DOHH2 (cell line): Measurements from ENCODE around the gene NCR1.

Experiments used
- EZH2phosphoT487 ChIP-seq: fragments of 200-600 bp; sonication (generic); IDR thresholded peaks from 2 replicates; pipeline ENCODE4 v1.6.1; 2017; ENCODE audit warnings: borderline replicate concordance, mild to moderate bottlenecking, antibody characterized with exemption, low read length, moderate library complexity, mixed read lengths
- TF ChIP-seq, protein P1 (sequence below): fragments of 200-600 bp; sonication (generic); IDR thresholded peaks from one replicate; pipeline ENCODE4 v1.5.1; 2014; ENCODE audit warnings: antibody characterized with exemption, mild to moderate bottlenecking, low read depth, low read length; ENCODE audit not compliant: poor library complexity, severe bottlenecking

DNA sequence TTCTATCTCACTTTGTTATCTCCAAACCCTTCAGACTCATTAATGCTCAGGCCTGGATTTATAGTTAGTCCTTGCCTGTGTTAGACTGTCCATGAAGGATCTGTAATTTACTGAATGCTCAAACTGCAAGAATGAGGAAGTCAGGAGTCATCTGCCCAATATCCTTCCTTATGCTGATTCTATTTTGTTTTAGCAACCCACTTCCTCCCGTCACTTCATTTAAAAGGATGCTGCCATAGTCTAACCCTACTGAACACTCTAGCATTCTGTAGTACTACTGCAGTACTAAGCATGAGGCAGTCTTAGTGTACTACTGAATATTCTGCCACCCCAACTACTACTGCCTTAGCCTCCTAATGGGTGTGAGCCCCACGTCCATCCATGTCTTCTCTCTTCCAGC, 30.4 kb upstream of the NCR1 start:
- TF ChIP-seq, protein P1, sequence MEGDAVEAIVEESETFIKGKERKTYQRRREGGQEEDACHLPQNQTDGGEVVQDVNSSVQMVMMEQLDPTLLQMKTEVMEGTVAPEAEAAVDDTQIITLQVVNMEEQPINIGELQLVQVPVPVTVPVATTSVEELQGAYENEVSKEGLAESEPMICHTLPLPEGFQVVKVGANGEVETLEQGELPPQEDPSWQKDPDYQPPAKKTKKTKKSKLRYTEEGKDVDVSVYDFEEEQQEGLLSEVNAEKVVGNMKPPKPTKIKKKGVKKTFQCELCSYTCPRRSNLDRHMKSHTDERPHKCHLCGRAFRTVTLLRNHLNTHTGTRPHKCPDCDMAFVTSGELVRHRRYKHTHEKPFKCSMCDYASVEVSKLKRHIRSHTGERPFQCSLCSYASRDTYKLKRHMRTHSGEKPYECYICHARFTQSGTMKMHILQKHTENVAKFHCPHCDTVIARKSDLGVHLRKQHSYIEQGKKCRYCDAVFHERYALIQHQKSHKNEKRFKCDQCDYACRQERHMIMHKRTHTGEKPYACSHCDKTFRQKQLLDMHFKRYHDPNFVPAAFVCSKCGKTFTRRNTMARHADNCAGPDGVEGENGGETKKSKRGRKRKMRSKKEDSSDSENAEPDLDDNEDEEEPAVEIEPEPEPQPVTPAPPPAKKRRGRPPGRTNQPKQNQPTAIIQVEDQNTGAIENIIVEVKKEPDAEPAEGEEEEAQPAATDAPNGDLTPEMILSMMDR = no peak
- no peak for TF ChIP-seq EZH2phosphoT487
